ENCODE results near the gene KLF18.

- no peak for TF ChIP-seq CTCF (IDR thresholded peaks at IDR 0.05)
- TF ChIP-seq POLR2A (IDR thresholded peaks at IDR 0.05): no peak
These were observed 21.9 kb downstream of the KLF18 start for GRCh38 chr1:44119525-44119924.
